ENCODE results near the gene NAA80. TPM values are rescaled to one million over a fixed set of nuclear protein-coding genes. Genes with fewer than 3 reads are reported as not detected.

Gene NAA80
- total RNA-seq, 1 donor from 2014 or later: 8.5 TPM

GRCh38 chr3:50271314-50271936 lies 27.8 kb downstream of the NAA80 start:
- Histone ChIP-seq H3K4me3 (ENCODE audit: low read depth, low read length) (no peak overlapping the region), H3K27me3 (ENCODE audit: control insufficient read depth, insufficient read depth, low read length) (peaks cover 30% of the 10 kb centered on the region), H3K36me3 (ENCODE audit: control insufficient read depth, insufficient read depth, low read length) (no peaks in the 10 kb centered on the region)
- TF ChIP-seq, protein P1, sequence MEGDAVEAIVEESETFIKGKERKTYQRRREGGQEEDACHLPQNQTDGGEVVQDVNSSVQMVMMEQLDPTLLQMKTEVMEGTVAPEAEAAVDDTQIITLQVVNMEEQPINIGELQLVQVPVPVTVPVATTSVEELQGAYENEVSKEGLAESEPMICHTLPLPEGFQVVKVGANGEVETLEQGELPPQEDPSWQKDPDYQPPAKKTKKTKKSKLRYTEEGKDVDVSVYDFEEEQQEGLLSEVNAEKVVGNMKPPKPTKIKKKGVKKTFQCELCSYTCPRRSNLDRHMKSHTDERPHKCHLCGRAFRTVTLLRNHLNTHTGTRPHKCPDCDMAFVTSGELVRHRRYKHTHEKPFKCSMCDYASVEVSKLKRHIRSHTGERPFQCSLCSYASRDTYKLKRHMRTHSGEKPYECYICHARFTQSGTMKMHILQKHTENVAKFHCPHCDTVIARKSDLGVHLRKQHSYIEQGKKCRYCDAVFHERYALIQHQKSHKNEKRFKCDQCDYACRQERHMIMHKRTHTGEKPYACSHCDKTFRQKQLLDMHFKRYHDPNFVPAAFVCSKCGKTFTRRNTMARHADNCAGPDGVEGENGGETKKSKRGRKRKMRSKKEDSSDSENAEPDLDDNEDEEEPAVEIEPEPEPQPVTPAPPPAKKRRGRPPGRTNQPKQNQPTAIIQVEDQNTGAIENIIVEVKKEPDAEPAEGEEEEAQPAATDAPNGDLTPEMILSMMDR (IDR thresholded peaks at IDR 0.05; ENCODE audit: insufficient read depth, low read length, poor library complexity, severe bottlenecking): no peak
- DNase-seq (ENCODE audit: low read depth): no peak

- Histone ChIP-seq H3K27me3 (ENCODE audit: control insufficient read depth, insufficient read depth, low read length) (peaks cover 22% of the 10 kb centered on the region), H3K4me3 (ENCODE audit: low read depth, low read length) (no peak overlapping the region), H3K36me3 (ENCODE audit: control insufficient read depth, insufficient read depth, low read length) (no peaks in the 10 kb centered on the region)
- no peak for DNase-seq (ENCODE audit: low read depth)
- TF ChIP-seq, protein P1 (IDR thresholded peaks at IDR 0.05; ENCODE audit: insufficient read depth, low read length, poor library complexity, severe bottlenecking): no peak
Observed at GRCh38 chr3:50270422-50271224, 28.6 kb downstream of the NAA80 start.

DNA sequence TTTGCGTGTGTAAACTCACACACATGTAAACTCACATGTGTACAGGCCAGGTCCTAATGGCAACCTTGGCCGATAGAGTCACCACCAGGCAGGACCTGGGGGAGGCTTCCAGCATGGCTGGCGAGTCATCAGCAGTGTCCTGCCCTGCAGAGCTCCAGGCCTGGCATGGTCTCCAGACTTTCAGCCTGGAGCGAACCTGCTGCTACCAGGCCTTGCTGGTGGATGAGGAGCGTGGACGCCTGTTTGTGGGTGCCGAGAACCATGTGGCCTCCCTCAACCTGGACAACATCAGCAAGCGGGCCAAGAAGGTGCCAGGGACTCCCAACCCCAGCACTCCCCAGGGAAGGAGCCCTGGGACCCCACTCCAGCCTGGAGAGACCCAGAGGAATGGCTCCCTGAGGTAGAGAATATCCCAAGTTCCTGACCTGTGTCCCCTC lies 29.2 kb downstream of the NAA80 start:
- DNase-seq (ENCODE audit: low read depth): no peak
- H3K27me3 ChIP-seq (ENCODE audit: control insufficient read depth, insufficient read depth, low read length): peaks cover 16% of the 10 kb centered on the region
- H3K36me3 ChIP-seq (ENCODE audit: control insufficient read depth, insufficient read depth, low read length): no peaks in the 10 kb centered on the region
- TF ChIP-seq, protein P1 (IDR thresholded peaks at IDR 0.05; ENCODE audit: insufficient read depth, low read length, poor library complexity, severe bottlenecking): no peak
- no peak overlapping the region for H3K4me3 ChIP-seq (ENCODE audit: low read depth, low read length)

GRCh38 chr3:50269460-50269859 lies 29.7 kb downstream of the NAA80 start:
- TF ChIP-seq, protein P1 (IDR thresholded peaks at IDR 0.05; ENCODE audit: insufficient read depth, low read length, poor library complexity, severe bottlenecking): no peak
- H3K27me3 ChIP-seq (ENCODE audit: control insufficient read depth, insufficient read depth, low read length): peaks cover 11% of the 10 kb centered on the region
- peak overlapping the region; percentile 15 for H3K4me3 ChIP-seq (ENCODE audit: low read depth, low read length)
- no peak for DNase-seq (ENCODE audit: low read depth)
- no peaks in the 10 kb centered on the region for H3K36me3 ChIP-seq (ENCODE audit: control insufficient read depth, insufficient read depth, low read length)

GRCh38 chr3:50268703-50269451 lies 30.3 kb downstream of the NAA80 start, which contains the start of gene SEMA3B:
Gene SEMA3B, plus strand, starts transcription at chr3:50269147. Its CDS starts 94 bp downstream, at chr3:50269241.
- TF ChIP-seq, protein P1 (IDR thresholded peaks at IDR 0.05; ENCODE audit: insufficient read depth, low read length, poor library complexity, severe bottlenecking): no peak
- Histone ChIP-seq H3K4me3 (ENCODE audit: low read depth, low read length) (peak within 1 kb of the TSS; percentile 15), H3K36me3 (ENCODE audit: control insufficient read depth, insufficient read depth, low read length) (no peaks in the 10 kb centered on the region), H3K27me3 (ENCODE audit: control insufficient read depth, insufficient read depth, low read length) (peaks cover 9% of the 10 kb centered on the region)
- DNase-seq (ENCODE audit: low read depth): peak; percentile 41
